Colon (tissue), 2 donors: ENCODE measurements around the gene ARL6IP1.
"Not testable (repeated sequence)": the region's sequence is repeated elsewhere in the genome, so short reads cannot be mapped to it uniquely, and the experiment has no call there.

Source experiments
- FAIRE-seq: peaks from 2 replicates; lab custom pipeline; 2012; peaks lifted over from hg19 to GRCh38; lab: Jason Lieb, UNC
- donor health status: control.
- donor health status: control.

ARL6IP1 gene

DNA sequence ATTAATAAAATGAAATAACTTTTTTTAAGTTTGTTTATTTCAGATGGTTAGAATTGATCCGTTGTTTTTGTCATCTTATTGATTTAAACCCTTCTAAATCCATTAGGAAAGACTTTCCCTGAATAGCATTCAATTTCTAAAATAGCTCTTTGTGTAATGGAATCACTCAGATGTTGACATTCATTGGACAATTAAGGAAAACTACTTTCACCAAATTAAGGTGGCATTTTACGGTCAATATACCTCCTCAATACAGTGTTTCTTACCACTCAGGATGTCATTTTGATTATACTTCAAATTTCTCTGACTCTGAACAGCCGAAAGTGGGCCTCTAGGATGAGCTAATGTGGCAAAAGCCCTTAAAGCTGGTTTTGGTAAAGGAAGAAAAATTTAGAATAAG lies 1.8 kb downstream of the ARL6IP1 start:
- no peak for FAIRE-seq

DNA sequence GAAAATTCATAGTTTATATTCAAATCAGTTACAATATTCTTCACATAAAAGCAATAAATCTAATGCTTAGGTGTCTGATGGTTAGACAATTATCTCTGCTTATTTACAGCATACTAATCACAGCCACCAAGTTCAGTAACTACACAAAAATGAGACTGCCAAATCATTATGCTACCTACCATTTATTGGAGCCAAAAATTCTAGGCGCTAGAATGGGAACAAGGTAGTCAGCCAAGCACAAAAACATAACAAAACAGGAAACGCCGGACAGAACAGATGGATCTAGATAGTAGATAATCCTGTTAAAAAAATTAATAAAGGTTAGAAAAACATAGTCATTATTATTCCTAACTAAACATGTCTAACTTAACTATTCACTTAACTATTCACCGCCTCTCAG lies 3.6 kb downstream of the ARL6IP1 start:
- no peak for FAIRE-seq

DNA sequence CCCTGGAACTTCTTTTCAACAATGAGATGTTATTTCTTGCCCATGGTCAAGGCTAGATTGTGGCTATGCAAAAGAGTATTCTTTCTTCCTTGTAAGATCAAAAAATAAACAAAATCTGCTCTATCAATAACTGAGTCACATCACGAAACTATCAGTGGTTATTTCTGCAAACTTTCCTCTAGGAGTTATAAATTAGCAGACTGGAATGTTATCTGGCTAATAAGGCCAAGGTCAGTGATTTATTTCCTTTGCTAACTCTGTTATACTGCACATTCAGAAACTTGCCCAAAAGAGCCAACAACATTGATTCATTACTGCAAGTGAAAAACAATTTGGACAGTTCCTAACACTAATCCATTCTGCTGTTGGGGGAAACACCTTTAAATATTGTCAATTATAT lies 5.0 kb downstream of the ARL6IP1 start:
- no peak for FAIRE-seq

DNA sequence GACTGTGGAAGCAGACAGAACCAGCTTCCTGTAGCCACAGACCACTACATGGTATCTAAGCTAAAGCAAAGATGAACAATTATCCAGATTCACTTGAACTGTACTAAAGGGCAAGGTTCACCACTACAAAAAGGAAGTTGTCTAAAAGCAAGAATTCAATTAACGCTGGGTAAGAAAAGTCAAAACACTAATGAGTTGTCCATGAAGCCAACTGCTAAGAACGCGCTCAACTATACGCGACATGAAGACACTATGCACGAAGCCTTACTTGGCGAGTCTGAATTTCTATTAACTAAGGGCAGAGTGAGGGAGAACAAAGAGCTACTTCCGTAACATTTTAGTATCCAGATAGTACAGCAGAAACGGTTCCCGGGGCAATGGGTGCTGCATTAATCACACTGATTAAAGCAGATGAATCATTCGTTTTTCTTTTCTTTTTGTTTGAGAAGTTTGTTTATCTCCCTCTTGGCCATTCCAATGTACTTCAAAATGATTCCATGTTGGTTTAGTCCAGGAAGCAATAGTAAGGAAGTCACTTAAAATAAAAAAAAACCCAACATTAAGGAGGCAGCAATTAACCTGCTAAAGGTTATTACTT lies 8.4 kb downstream of the ARL6IP1 start:
- no peak for FAIRE-seq

DNA sequence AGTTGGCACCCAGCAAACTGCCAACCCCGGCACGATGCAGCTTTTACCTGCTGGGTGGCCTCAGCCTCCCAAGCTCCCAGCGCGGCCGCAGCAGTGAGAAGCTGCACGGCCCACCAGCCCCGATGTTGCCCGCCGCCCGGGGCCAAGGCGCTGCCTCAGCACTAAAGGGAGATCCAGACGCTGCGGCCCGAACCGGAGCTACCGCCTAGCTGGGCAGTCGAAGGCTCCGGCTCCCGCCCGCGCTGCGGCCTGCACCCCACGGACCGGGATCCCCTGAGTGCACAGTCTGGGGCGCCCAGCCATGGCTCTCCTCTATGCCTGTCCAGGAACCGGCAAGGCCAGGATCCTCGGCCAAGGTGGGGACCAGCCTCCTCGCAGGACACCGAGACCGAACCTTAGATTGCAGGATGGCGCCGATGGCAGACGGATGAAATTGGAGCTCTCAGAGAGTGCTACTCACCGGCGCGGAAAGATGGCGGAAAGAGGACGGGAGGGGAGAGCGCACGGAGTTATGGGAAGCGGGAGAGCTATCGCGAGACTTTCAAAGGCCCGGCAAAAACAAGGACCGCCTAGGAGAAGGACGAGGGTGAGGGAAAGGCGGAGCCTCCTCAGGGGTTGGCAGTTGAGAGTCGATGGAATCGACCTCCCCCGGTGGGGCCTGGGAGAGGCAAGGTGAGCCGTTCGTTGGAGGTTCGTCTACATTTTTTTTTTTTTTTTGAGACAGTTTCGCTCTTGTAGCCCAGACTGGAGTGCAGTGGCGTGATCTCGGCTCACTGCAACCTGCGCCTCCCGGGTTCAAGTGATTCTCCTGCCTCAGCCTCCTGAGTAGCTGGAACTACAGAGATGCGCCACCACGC lies 11.3 kb downstream of the ARL6IP1 start, which contains the start of gene RPS15A:
Gene RPS15A (minus strand): TSS at position 485 of the 857 bp plus-strand sequence. CDS start 1,221 bp downstream, outside the sequence.
- peak; percentile 14 for FAIRE-seq

DNA sequence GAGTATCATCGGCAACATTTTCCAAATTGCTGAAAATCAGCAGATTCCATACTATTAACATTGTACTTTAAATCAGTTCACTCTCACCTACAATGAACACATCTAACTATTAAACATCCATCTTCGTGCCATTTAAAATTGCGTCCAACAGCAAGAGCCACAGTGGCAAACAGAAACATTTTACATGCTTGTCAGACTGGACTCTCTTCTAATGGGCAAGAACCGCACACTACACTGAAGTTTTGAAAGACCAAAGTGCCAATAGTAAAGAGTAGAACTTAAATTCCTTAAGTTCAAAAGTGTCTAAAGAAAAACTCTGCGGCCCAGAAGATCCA lies 11.9 kb downstream of the ARL6IP1 start:
- FAIRE-seq, result no peak

DNA sequence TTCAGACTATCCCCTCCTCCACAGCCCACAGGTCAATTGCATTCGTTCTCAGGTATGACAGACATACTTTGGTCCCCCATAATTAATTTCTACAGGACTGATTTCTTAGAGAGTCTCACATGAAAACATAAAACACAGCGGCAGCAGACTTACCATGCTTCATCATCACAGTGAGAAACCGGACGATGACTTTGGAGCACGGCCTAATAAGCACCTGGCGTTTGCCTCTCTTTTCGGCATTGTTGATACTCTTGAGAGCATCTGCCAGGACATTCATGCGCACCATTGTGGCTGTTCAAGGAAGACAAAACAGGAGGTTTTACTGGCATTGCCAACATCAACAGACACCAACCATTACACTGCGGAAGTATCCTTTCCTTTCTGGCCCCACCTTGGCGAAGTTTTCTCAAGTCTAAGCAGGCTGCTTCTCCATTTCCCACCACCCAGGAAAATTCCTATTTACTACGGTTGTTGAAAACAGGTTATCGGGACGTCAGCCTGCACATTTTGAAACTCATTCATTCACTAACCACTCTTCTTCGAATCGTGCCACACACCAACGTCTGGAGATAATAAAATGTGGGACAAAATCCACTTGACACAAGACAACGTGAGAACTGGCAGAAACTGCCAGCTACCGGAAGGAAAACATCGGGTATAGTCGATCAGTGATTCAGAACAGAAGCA lies 12.4 kb downstream of the ARL6IP1 start:
- FAIRE-seq, result no peak

DNA sequence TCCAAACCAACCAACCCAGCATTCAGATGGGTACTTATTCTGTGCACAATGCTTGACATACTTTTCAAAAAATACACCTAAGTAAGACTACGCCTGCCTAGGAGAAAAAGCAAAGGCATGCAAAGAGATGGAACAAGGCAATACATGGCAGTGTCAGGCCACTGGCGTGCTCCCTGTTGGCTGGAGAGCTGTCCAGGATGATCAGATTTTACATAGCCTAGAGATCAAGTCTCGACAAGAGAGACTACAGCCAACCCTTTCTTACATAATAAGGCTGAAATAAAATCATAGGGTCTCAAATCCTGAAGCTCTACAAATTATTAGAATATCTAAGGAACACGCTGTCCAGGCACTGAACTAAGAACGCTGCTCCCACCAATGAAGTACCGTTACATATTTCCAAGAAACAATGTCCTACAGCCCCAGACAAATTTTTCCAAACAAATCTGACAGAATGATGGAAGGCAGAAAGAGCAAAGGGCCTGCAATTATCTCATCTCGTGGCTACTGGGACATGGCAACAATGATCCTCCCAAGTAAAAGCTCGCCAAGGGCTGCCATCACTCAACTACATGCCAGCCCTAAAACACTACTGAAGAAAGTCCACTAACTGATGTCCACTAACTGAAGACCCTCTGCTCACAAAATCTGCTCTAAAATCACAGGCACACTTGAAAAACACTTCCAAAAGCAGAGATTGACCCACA lies 16.3 kb downstream of the ARL6IP1 start:
- no peak for FAIRE-seq

DNA sequence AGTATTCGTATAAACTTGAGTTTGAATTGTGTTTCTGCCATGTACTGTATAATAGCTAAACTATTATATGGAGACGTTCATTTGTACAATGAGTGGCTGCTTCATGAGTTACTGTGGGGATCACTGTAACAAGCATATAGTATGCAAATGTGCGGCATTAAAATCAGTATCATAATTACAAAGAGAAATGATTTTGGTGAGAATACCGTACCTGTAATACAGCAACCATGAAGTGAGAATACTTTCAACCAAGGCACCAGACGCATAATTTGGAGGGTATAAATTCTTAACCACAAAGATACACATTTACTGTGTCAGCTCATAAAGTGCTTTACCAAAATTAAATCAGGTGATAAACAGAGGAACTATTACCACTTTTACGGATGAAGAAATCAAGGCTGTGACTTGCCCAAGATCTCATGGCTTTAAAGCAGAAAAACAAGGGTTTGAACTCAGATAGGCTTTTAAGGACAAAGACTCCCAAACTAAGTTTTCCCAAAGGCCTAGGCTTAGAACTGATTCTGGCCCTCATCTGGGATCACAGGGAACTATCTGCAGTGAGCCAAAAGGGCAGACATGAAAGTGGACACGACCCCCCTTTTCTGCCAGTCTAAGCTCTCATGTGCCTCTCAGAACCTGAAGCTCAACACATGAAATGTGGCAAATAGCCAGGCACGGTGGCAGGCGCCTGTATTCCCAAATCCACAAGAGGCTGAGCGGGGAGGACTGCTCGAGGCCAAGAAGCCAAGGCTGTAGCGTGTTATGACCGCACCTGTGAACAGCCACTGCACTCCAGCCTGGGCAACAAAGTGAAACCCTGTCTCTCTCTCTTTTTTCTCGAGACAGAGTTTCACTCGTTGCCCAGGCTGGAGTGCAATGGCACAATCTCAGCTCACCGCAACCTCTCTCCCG lies 17.7 kb downstream of the ARL6IP1 start:
- no peak for FAIRE-seq

DNA sequence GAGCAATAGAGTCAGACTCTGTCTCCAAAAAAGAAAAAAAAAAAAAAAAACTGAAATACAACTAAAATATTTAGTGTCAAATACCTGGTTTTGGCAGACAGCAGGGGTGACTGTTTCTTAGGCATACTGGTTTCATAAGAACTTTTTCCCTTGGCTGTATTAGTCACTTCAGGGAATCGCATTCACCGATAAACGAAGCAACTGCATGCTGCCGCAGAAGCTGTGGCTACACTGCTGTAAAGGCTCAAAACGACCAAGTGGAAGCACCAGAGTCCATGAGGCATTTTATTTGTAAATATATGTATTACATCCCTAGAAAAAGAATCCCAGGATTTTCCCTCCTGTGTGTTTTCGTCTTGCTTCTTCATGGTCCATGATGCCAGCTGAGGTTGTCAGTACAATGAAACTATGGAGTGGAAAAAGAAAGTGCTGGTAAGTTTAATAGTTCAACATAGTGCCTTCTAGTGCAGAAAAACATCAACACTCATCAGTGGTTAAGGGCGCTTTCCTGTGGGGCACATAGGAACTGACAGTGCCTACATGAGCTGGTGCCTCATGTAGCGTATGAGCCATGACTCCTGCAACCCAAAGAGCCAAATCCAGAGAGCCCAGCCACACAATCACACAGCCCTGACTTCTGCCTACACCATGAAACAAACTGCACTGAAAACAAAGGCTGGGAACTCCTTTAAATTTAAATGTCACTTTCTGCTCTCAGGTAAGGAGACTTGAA lies 18.5 kb downstream of the ARL6IP1 start:
- FAIRE-seq, result no peak

DNA sequence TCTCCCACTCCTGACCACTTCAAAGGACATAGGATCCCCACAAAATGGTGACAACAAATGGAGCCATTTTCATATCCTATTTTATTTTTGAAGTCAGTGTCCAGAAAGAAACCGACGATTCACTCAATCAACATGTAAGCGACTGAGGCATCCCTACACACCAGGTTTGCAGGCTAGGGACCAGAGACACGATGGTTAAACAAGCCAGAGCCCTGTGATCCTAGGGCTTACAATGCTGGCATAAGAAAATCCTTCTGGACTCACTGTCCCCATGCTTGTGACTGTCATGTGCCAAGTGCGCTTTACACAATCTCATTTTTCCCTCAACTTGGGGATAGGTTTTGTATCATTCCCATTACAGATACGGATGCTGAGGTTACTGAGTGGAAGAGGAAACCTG lies 20.1 kb downstream of the ARL6IP1 start:
- not testable (repeated sequence) for FAIRE-seq

DNA sequence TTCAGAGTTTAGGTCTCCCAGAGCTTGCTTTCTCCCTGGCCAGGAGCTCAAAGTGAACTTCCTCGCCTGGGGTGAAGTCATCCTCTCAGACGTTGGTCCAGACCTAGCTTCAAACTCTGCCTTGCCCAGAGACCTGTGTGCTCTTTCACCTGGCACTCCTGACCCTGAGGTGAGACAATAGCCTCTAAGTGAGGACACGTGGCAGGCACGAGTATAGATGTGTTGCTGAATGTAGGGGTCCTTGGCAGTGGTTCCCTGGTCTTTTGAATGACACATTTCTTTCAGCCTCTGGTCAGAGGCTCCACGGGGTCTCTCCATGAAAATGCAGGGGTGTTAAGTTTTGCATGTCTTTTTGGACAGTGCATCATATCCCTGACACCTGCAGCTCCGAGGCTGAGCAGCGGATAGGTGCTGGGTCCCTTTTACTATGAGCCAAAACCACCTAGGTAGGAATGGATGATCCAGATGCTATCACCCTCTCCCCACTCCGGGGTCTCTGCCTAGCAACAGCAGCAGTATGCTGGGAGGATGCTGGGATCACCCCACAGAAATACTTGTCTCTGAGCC lies 20.8 kb downstream of the ARL6IP1 start:
- FAIRE-seq, result not testable (repeated sequence)

DNA sequence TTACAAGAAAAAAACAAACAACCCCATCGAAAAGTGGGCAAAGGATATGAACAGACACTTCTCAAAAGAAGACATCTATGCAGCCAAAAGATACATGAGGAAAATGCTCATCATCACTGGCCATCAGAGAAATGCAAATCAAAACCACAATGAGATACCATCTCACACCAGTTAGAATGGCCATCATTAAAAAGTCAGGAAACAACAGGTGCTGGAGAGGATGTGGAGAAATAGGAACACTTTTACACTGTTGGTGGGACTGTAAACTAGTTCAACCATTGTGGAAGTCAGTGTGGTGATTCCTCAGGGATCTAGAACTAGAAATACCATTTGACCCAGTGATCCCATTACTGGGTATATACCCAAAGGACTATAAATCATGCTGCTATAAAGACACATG lies 23.7 kb downstream of the ARL6IP1 start:
- not testable (repeated sequence) for FAIRE-seq

DNA sequence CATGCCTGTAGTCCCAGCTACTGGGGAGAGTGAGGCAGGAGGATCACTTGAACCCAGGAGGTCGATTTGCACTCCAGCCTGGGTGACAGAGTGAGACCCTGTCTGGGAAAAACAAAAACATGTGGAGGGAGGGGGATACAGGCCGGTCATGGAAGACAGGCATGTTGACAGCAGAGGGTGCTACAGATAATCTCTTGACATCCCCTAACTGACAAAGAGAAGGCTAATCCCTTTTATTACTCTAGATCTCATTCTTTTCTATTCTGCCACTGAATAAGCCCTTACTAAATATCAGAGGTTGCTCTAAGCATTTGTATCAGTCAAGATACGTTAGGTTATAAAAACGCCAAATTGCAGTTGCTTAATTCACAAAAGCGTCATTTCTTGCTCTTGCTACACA lies 25.0 kb downstream of the ARL6IP1 start:
- FAIRE-seq, result not testable (repeated sequence)

DNA sequence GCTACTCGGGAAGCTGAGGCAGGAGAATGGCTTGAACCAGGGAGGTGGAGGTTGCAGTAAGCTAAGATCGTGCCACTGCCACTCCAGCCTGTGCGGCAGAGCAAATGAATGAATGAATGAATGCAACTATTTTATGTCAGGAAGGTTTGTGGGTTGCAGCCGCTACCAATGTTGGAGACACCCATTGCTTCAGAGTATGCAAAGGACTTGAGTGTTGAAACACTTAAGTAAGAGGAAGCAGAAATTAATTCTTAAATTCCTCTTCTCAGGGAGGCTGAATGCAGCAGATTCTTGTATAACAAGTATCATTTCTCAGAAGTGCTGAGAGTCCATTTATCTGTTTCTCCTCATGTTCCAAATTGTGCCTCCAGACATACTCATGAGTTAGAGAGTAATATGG lies 26.7 kb downstream of the ARL6IP1 start:
- FAIRE-seq, result not testable (repeated sequence)

DNA sequence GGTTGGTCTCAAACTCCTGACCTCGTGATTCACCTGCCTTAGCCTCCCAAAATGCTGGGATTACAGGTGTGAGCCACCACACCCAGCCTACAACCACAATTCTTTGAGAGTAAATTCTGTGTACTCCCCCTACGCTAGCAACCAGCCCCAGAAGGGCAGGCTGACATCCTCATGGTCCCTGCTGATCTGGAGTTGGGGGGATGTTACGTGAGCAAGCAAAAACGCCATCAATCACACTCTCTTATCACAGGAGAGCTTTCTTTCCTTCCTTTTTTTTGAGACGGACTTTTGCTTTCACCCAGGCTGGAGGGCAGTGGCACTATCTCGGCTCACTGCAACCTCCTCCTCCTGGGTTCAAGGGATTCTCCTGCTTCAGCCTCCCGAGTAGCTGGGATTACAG lies 29.2 kb downstream of the ARL6IP1 start:
- not testable (repeated sequence) for FAIRE-seq

DNA sequence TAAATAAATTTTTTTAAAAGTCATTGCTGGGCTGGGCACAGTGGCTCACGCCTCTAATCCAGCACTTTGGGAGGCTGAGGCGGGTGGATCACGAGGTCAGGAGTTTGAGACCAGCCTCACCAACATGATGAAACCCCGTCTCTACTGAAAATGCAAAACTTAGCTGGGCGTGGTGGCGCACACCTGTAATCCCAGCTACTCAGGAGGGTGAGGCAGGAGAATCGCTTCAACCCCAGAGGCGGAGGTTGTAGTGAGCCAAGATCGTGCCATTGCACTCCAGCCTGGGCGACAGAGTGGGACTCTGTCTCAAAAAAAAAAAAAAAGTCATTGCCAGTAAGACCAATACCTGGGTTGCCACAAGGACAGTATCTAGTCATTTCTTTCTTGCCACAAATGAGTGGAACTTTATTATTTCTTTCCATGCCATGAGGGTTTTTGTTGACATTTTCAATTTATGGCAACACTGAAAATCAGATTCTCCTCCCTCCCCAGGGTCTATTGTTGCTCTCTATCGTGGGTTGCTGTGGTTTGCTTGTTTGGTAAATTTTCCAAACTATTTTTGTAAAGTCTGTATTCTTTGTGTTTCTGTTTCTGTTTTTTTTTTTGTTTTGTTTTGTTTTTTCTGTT lies 30.9 kb downstream of the ARL6IP1 start:
- not testable (repeated sequence) for FAIRE-seq

DNA sequence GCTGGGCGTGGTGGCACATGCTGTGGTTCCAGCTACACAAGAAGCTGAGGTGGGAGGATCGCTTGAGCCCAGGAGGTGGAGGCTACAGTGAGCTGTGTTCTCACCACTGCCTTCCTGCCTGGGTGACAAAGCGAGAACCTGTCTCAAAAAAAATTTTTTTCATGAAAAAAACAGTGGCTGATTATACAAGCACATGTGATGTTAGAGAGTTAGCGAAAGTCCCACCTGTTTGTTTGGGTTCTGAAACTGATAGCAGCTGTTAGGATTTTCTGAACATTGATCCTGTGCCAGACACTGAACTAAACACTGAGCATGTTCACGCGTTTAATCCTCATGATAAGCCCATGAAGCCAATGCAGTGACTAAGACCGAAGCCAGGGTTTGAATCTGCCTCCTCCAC lies 34.1 kb downstream of the ARL6IP1 start:
- not testable (repeated sequence) for FAIRE-seq

DNA sequence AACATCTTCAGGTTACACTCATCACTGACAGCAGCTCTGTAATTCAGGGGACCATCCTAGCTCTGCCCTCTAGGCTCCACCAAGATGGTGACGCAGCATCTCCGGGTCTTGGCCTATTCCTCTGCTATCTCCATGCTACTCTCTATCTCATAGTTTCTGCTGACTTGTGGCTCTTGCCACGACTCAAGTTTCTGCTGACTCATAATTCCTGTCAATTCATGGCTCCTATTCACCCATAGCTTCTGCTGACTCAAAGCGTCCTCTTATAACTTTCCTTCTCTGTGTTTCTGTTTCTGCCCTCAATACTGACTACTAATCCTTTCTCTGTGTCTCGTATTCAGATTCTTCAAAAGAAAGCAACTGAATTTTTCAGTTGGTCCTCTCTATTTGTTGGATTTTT lies 38.6 kb downstream of the ARL6IP1 start:
- FAIRE-seq, result not testable (repeated sequence)
